Measurements from ENCODE around the gene CARTPT.

CARTPT gene

DNA sequence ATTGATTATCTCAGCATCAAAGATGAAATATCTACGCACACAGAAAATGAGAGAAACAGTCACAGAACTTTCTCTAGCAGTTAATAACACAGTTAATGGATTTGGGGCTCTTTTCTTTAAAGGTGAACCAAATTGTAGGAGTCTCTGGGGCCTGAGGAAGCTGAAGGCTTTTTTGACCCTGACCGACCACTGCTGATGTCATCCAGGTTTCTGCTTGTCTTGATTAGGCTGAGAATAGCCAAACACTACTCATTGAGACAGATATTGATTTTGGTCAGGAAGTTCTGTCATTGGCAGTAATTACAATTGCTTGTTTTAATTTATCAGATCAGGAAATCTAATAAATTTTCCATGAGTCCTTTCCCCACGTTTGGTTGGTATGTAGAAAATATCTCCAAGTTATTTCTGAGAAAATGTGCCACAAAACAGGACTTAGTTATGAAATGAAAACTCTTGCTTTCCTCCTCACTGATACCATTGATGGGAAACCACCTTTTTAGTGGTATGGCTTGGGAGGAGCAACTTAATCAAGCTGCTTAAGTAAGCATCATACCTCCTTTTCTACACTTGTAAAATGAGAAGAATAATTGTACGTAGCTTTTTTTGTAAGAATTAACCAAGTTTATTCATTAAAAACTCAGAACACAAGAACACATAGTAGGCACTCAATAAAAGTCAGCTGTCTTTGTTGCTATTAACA lies 19.7 kb downstream of the CARTPT start:
- no peak for DNase-seq

DNA sequence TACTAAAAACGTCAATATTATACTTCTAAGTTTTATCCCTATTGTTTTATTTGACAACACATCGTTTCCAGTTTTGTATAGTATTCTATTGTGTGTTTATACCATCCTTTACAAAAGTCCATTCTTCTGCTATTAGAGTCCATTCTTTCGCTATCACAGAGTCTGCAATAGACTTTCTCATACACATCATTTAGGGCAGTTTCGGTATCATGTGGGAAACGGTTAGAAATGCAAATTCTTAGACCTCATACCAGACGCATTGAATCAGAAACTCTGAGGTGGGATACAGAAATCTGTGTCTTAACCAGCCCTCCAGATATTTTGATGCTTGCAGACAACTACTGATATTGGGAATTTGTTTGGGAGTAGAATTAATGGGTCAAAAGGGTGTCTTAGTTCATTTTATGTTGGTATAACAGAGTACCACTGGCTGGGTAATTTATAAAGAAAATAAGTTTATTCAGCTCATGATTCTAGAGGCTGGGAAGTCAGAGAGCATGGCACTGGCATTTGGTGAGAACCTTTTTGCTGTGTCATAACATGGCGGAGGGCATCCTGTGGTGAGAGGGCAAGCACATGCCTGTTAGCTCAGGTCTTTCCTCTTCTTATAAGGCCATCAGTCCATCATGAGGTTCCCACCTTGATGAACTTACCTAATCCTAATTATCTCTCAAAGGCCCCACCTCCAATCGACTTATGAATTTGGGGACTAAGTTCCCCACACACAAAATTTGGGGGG lies 21.1 kb downstream of the CARTPT start:
- DNase-seq: no peak

DNA sequence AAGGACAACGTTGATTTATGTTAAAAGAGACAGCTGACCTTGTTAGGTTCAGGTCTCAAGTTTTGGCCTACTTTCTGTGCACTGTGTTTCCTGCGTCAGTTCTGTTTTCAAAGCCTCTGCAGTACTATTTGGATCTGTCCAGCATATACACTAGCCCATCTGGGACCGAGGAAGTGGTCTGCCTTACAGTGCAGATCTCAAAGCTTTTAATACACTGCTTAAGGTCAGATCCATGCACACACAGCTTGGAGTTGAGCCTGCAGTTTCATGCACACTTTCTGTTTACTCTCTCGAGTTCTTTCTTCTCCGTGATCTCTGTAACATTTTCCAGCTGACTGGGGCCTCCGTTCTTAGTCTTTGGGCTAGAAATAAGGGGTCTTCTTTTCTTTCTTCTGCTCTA lies 24.1 kb downstream of the CARTPT start:
- no peak for DNase-seq

DNA sequence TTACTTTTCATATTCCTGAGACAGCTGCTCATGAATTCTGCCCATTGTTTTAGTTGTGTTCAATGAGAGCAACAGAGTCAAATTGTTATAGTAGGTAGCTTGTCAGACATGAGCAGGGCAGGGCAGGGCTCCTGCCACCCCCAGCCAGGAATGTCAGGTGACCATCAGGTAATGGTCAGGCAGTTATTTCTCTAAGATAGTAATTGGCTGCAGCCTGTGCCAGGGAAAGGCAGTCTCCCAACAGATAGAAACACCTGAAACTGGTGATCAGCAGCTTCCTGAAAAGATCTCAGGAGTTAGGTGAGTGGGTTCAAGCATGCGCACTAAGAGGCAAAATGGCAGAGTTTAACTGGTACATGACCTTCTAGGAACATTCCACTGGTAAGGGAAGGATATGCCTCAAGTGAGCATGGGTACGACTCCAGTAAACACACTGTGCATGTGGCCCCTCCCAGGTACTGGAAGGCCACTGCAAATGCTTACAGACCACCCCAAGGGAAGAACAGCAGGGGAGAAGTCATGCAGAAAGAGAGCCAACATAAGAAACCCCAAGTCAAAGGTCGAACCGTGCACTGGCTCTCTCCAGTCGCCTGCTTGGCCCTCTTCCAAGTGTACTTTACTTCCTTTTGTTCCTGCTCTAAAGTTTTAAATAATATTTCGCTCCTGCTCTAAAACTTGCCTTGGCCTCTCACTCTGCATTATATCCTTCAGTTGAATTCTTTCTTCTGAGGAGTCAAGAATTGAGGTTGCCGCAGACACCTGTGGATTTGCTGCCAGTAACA lies 25.1 kb downstream of the CARTPT start:
- no peak for DNase-seq

DNA sequence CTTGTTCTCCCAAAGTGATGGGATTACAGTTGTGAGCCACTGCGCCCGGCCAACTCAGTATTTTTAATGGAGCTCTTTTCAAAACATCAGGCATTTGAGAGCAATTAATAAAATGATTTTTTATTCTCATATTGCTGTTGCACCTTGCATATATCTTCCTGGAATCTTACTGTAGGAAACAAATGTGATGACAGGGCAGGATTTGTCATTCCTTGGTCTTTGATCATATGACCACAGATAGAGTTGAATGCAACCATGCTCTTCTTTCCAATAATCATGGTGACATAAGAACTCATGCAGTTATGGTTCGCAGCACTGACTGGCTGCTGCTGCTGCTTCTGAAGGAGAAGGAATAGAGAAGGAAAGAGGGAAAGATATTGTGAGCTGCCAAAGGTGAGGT lies 28.1 kb downstream of the CARTPT start:
- DNase-seq: no peak

DNA sequence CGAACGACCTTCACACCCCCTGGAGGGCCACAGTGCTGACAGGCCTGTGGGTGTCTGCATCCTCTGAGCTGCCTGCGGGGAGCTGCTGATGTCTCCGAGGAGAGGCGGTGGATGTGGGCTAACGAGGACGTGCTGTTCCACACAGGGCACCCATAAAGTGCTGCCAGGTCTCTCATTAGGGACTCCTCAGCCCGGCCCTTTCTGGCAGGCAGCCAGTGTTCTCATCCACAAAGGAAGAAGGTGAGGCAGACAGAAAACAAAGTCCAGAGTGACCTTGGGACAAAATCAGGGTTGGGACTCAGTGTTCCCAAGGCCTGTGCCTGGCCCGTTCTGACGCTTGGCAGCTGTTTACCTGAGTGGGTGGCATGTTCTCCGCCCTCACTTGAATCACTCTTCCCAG lies 29.3 kb downstream of the CARTPT start:
- no peak for DNase-seq

DNA sequence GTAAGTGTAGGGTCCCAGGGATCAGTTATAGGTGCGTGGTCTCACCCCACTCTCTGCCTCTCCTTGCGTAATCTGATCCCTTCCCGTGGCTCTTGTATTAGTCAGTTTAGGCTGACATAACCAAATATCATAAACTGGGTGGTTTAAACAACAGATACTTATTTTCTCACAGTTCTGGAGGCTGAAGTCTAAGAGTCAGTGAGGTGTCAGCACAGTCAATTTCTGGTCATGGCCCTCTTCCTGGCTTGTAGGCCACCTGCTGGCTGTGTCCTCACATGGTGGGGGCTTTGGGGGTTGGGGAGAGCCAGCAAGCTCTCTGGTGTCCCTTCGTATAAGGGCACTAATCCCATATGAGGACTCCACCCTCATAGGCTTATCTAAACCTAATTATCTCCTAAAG lies 32.3 kb downstream of the CARTPT start:
- no peak for DNase-seq

DNA sequence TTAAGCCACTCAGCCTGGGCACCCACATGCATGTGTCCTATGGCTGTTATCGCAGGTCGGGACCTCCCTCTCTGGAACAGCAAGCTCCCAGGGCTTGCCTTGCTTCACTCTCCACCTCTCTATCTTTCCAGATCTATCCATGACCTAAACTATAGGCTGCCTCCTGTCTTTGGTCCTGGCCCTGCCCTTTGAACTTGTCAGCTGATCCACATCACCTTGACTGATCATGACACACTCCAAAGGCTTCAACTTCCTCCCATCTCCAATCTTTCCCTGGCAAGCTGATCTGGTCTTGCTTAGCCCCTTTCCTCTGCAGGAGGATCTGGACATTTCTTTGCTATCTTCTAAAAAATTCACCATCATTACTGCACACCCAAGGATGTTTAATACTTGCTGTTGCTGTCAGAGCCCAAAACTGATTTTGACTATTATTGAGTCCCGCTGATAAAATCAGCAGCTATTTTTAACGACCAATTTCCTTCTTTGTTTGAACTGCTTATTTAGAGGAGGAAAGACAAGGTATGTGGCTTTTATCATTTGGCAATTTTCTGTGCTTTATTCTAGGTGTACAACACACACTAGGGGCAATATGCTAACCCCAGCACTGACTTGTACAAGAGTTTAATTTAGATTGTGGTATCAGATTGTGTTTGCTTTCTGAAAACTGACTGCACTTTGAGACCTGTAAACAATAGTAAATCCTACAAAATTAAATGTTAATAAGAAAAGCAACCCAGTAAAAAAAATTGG lies 33.5 kb downstream of the CARTPT start:
- DNase-seq: no peak

DNA sequence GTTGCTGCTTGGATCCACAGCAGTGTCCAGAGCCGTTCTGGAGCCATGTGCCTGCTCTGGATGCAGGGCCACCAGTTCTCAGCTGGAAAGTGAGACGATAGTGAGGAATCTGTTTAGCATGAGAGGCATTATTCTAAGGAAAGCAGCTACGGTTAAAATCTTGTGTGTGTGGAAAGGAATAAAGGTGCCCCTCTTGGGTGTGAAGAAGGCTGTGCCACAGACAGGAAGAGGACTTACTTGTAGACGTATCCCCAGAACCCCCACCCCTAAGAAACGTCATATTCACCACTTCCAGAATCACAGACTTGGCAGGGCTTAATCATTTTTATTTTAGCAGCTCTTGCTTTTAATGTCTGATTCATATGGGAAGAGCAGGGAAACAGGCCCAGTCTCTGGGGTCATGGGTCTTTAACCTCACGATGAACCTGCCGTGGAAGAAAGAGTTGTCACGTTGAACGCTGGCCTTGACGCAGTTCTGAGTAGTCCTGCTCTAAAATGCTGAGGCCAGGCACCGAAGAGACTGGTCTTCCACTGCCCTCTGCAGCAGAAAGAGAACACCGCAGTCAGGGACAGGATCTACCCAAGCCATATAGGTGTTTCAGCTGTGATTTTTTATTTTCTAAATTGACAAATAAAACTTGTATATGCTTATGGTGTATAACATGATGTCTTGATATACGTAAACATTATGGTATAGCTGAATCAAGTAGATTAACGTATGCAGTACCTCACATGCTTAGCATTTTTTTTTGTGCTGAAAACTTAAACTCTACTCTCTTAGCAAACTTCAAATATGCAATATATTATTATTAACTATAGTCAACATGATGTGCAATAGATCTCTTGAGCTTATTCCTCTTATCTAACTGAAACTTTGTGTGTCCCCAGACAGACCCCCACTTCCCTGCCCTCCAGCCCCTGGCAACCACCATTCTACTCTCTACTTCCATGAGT lies 38.8 kb downstream of the CARTPT start:
- no peak for DNase-seq

DNA sequence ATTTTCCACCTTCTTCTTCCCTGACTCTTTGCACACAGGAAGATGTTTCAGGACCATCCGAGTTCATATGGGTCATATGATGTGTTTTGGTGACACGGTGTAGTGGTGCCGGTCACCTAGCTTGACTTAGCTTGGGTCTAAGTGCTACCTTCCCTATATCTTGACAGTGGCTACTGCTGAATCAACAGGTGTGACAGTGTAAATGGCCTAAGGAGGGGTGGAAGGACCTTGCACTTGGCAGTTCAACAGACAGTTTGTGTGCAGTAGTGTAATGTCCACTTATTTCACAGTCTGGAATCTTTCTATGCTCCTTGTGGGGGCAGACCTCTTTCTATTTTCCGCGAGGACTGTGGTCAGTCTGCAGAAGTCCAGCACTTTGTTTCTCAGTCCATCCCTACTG lies 43.8 kb downstream of the CARTPT start:
- no peak for DNase-seq

DNA sequence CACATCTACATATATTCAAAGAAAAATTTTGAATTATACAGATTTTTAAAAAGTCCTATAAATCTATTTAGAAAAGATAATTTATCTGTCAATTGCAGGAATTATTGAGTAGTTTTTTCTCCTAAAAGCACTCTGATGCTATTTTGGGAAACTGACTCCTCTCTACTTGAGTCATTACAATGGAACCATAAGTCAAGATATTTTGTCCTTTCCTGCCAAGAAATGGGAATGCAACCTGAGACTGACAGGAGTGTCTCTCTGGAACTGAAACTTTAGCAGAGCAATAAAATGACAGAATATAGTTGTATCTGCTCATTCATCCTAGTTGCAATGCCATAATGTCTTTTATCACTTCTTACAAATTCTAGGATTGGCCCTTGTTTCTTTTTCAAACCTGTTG lies 48.6 kb downstream of the CARTPT start:
- DNase-seq: no peak

DNA sequence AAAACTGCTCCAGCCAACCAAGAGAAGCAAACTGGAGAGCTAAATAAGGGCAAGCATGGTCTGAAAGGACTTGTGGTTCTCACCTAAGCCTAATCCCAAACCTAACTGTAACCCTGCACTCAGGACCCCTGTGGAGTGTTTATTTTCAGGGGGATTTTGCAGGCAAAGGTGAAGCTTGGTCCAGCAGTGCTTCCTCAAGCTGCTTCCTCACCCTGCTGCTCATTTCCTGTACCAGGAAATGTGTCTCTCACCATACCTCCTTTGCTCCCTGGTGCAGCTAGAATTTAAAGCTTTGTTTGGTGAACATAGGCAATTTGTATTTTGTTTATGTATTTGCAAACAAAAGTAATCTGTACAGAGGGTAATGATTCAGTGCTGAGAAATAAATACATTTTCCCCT lies 50.2 kb downstream of the CARTPT start:
- no peak for DNase-seq

DNA sequence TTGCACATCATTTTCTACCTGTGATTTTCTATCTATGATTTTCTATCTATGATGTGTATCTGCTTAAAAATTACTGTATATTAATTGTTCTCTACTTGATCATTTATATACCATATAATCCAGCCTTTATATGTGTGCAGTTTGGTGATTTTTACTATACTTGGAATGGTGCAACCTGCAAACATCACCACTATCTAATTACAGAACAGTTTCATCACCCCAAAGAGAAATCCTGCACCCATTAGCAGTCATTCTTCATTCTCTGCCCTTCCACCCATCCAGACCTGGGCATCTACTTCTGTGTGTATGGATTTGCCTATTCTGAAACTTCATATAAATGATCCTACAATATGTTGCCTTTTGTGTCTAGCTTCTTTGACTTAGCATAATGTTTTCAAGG lies 51.3 kb downstream of the CARTPT start:
- no peak for DNase-seq

All from NCI-H1436 treated with DMSO at 0.1 percent for 48 hours (cell line).